Tibial nerve (tissue), 4 donors: ENCODE data around the gene M1AP. TPM values are rescaled to one million over a fixed set of nuclear protein-coding genes. Genes with fewer than 3 reads are reported as not detected.

Experiments
- DNase-seq, 2 donors: peaks; one replicate each; pipeline ENCODE4 v3.0.0-alpha.2; 2019; ENCODE audit warnings: low spot score in 2 of 2
- H3K27ac ChIP-seq, 4 donors: fragments of 200-600 bp; sonication (generic) in 3 of 4; one replicate each; pipeline ENCODE4 v1.5.1; 2017 to 2019; ENCODE audit warnings: mild to moderate bottlenecking in 1 of 4
- H3K27me3 ChIP-seq, 2 donors: fragments of 200-600 bp; sonication (generic) in 1 of 2; one replicate each; pipeline versions ENCODE4 v1.5.1 to v1.6.0; 2017 to 2019
- H3K36me3 ChIP-seq, 3 donors: fragments of 200-600 bp; sonication (generic); one replicate each; pipeline ENCODE4 v1.5.1; 2018 to 2019
- H3K4me1 ChIP-seq, 4 donors: fragments of 200-600 bp; sonication (generic) in 3 of 4; one replicate each; pipeline ENCODE4 v1.5.1; 2017 to 2019
- H3K4me3 ChIP-seq, 4 donors: fragments of 200-600 bp; sonication (generic) in 3 of 4; one replicate each; pipeline ENCODE4 v1.5.1; 2017 to 2019; ENCODE audit warnings: mild to moderate bottlenecking in 1 of 4, moderate library complexity in 1 of 4
- H3K9me3 ChIP-seq, 4 donors: fragments of 200-600 bp; sonication (generic) in 3 of 4; one replicate each; pipeline ENCODE4 v1.5.1; 2017 to 2019
- CTCF ChIP-seq, 5 experiments: fragments of 200-600 bp in 3 of 5; fragments of 450-650 bp in 2 of 5; sonication (generic) in 3 of 5; IDR thresholded peaks; one replicate each; pipeline ENCODE4 v1.5.1; 2016 to 2019; ENCODE audit warnings: antibody characterized with exemption in 5 of 5, mild to moderate bottlenecking in 3 of 5, moderate library complexity in 2 of 5
- EP300 ChIP-seq, 2 donors: sonication (generic); formaldehyde crosslinking; IDR thresholded peaks; one replicate each; pipeline ENCODE4 v1.6.1; 2017; ENCODE audit warnings: antibody characterized with exemption in 2 of 2, mild to moderate bottlenecking in 1 of 2
- POLR2A ChIP-seq, 2 donors: fragments of 450-650 bp; IDR thresholded peaks; one replicate each; pipeline ENCODE4 v1.6.1; 2017; ENCODE audit warnings: antibody characterized with exemption in 2 of 2, mild to moderate bottlenecking in 2 of 2, moderate library complexity in 2 of 2
- WGBS, 2 donors: methylation state at CpG; one replicate each; pipeline ENCODE4 v1.1.5; 2018; 5-methylcytosine and 5-hydroxymethylcytosine counted together
- total RNA-seq, 4 donors: library from RNA; depleted of rRNA; stranded (reverse); fragments of >200 nt; gene quantifications; one replicate each; pipeline ENCODE4 v1.1.0, GENCODE V29; 2016

Gene M1AP
- total RNA-seq, 4 donors from 2014 or later, result 0.21 TPM; not detected in 3

DNA sequence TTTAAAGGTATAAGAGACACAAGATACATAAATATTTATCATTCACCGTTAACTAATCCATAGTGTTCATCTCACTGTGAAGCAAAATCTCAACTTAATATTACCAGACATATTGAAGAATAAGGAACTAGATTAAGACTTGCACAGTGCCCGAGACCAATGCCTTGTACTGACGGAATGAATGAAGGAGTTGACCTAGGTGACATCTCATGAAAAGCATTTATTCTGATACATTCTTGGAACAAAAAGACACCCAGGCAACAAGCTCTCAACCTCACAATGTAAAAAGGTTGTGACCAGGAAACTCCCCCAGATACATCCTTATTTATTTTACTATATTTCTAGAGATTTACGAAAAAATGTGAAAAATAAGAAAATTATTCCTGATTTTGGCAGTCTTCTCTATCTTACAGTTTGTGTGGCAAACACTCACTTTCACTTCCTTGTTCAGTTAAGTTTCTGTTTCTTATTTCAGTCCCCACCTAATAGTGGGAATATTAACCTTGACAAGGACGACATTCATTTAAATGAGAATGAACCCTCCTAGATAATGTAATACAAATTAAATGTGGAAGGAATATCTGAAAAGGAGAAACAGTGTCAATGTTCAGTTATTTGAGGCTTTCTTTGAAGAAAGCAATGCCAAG is 28.4 kb downstream of the M1AP start:
- no peak for DNase-seq
- Histone ChIP-seq H3K9me3 (no peaks in the 10 kb centered on the region), H3K27ac (no peak overlapping the region), H3K4me3 (no peak overlapping the region), H3K4me1 (no peaks in the 10 kb centered on the region), H3K36me3 (no peaks in the 10 kb centered on the region), H3K27me3 (peaks cover 0 to under 1% of the 10 kb centered on the region in 2 donors)
- 72 to 78% methylated on average over 5 of the region's 5 CpGs for WGBS, 2 donors
- TF ChIP-seq EP300 (IDR thresholded peaks at IDR 0.05), result no peak
- TF ChIP-seq CTCF (IDR thresholded peaks at IDR 0.05), result no peak
- TF ChIP-seq POLR2A (IDR thresholded peaks at IDR 0.05), result no peak

DNA sequence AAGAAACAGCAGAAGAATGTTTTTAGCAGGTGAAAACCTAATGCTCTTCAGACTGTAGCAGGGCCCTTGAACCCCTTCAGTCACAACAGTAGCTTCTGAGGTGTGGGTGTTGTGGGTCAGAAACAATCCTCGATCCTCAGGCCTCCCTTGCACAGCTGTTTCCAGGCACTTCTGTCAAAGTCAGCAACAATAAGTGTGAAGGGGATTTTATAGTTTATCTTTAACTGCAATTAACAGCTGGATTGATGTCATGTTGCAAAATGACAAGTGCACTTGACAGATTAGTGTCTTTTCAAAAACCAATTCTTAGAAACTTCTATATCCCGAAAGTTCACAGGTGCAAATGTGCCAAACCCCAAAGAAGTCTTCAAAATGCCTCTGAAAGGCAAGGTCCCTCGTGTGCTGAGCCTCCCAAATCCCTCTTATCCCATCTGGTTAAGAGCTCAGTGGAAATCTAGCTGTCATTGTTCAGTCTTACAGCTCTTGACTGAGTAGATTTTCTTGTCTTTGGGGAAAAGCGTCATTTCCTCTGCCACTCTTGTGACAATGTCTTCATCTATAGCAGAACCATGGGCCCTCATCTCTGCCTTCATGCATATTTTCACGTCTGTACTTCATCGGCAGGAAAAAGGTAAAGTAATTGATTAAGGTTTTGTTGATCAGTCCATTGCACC is 29.6 kb downstream of the M1AP start:
- TF ChIP-seq EP300 (IDR thresholded peaks at IDR 0.05) (no peak), POLR2A (IDR thresholded peaks at IDR 0.05) (no peak), CTCF (IDR thresholded peaks at IDR 0.05) (no peak)
- H3K27ac ChIP-seq, result no peak overlapping the region
- H3K36me3 ChIP-seq, result no peaks in the 10 kb centered on the region
- H3K27me3 ChIP-seq, result peaks cover 0 to 13% of the 10 kb centered on the region in 2 donors
- no peak overlapping the region for H3K4me3 ChIP-seq
- no peak for DNase-seq
- 73 to 75% methylated on average over 6 of the region's 6 CpGs for WGBS, 2 donors
- no peaks in the 10 kb centered on the region for H3K9me3 ChIP-seq
- no peaks in the 10 kb centered on the region for H3K4me1 ChIP-seq

DNA sequence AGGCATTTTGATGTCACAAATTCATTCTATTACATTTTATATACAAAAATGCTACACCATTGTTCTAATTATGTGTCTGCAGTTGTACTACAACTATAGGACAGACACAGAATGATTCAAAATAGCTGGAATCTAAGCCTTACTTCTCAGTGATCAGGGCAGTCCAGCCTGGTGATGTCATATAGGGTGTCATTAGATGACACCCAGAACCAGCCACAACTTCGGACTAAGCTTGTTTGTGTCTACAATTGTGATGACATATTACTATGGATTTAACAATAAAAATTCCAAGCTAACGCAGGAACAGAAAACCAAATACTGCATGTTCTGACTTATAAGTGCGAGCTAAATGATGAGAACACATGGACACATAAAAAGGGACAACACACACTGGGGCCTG is 31.0 kb downstream of the M1AP start:
- DNase-seq, result no peak
- no peaks in the 10 kb centered on the region for H3K9me3 ChIP-seq
- no peak overlapping the region for H3K4me3 ChIP-seq
- H3K36me3 ChIP-seq, result no peaks in the 10 kb centered on the region
- TF ChIP-seq CTCF (IDR thresholded peaks at IDR 0.05), result no peak
- TF ChIP-seq POLR2A (IDR thresholded peaks at IDR 0.05), result no peak
- no peak for TF ChIP-seq EP300 (IDR thresholded peaks at IDR 0.05)
- WGBS, 2 donors, result 78 to 79% methylated on average over 3 of the region's 3 CpGs
- H3K27ac ChIP-seq, result no peak overlapping the region
- peaks cover 0 to 19% of the 10 kb centered on the region in 2 donors for H3K27me3 ChIP-seq
- no peaks in the 10 kb centered on the region for H3K4me1 ChIP-seq

GRCh38 chr2:74606927-74607326 is 41.2 kb downstream of the M1AP start:
- WGBS, 2 donors, result 61 to 64% methylated on average over 5 of the region's 5 CpGs
- peaks cover 0 to 16% of the 10 kb centered on the region in 2 donors for H3K27me3 ChIP-seq
- no peaks in the 10 kb centered on the region for H3K9me3 ChIP-seq
- no peaks in the 10 kb centered on the region for H3K4me1 ChIP-seq
- no peak overlapping the region for H3K27ac ChIP-seq
- H3K4me3 ChIP-seq, result no peak overlapping the region
- H3K36me3 ChIP-seq, result no peaks in the 10 kb centered on the region
- TF ChIP-seq POLR2A (IDR thresholded peaks at IDR 0.05), result no peak
- TF ChIP-seq CTCF (IDR thresholded peaks at IDR 0.05), result no peak
- TF ChIP-seq EP300 (IDR thresholded peaks at IDR 0.05), result no peak
- DNase-seq, result no peak

GRCh38 chr2:74603282-74604000 is 44.7 kb downstream of the M1AP start:
- Histone ChIP-seq H3K4me3 (no peak overlapping the region), H3K27me3 (peaks cover 0 to 33% of the 10 kb centered on the region in 2 donors), H3K4me1 (no peaks in the 10 kb centered on the region), H3K36me3 (no peaks in the 10 kb centered on the region), H3K27ac (no peak overlapping the region), H3K9me3 (no peaks in the 10 kb centered on the region)
- DNase-seq, result no peak
- 73 to 78% methylated on average over 7 of the region's 7 CpGs for WGBS, 2 donors
- TF ChIP-seq CTCF (IDR thresholded peaks at IDR 0.05) (no peak), POLR2A (IDR thresholded peaks at IDR 0.05) (no peak), EP300 (IDR thresholded peaks at IDR 0.05) (no peak)
